ENCODE measurements around the gene THOP1. TPM values are rescaled to one million over a fixed set of nuclear protein-coding genes. Genes with fewer than 3 reads are reported as not detected.

THOP1 gene
- total RNA-seq, 1 donor from 2014 or later = 67.3 TPM

- TF ChIP-seq CTCF (IDR thresholded peaks at IDR 0.05) = no peak
- Histone ChIP-seq H3K4me3 (no peak overlapping the region), H3K27ac (no peak overlapping the region), H3K4me1 (no peaks in the 10 kb centered on the region), H3K36me3 (peaks cover 69 to 91% of the 10 kb centered on the region in 2 donors), H3K27me3 (no peaks in the 10 kb centered on the region), H3K9me3 (no peaks in the 10 kb centered on the region)
- intact Hi-C loops (cut with DNase I) = no loop called here
- no peak for DNase-seq (ENCODE audit: low spot score in 2 of 2)
Measured at GRCh38 chr19:2759362-2759761, 25.9 kb upstream of the THOP1 start.

- Histone ChIP-seq H3K4me1 (no peaks in the 10 kb centered on the region), H3K27me3 (no peaks in the 10 kb centered on the region), H3K27ac (no peak overlapping the region), H3K9me3 (no peaks in the 10 kb centered on the region), H3K36me3 (peaks cover 71 to 91% of the 10 kb centered on the region in 2 donors), H3K4me3 (no peak overlapping the region)
- intact Hi-C loops (cut with DNase I) = no loop called here
- TF ChIP-seq CTCF (IDR thresholded peaks at IDR 0.05) = no peak
- no peak for DNase-seq (ENCODE audit: low spot score in 2 of 2)
Measured at GRCh38 chr19:2759965-2760364, 25.3 kb upstream of the THOP1 start.

GRCh38 chr19:2761309-2761677, 24.0 kb upstream of the THOP1 start:
- Histone ChIP-seq H3K36me3 (peaks cover 70 to 93% of the 10 kb centered on the region in 2 donors), H3K9me3 (no peaks in the 10 kb centered on the region), H3K27me3 (no peaks in the 10 kb centered on the region), H3K27ac (no peak overlapping the region), H3K4me3 (no peak overlapping the region), H3K4me1 (no peaks in the 10 kb centered on the region)
- TF ChIP-seq CTCF (IDR thresholded peaks at IDR 0.05) = no peak
- DNase-seq (ENCODE audit: low spot score in 2 of 2) = no peak
- intact Hi-C loops (cut with DNase I) = no loop called here

- Histone ChIP-seq H3K36me3 (peaks cover 70 to 93% of the 10 kb centered on the region in 2 donors), H3K4me1 (no peaks in the 10 kb centered on the region), H3K4me3 (no peak overlapping the region), H3K27me3 (no peaks in the 10 kb centered on the region), H3K27ac (no peak overlapping the region), H3K9me3 (no peaks in the 10 kb centered on the region)
- DNase-seq (ENCODE audit: low spot score in 2 of 2) = no peak
- intact Hi-C loops (cut with DNase I) = no loop called here
- TF ChIP-seq CTCF (IDR thresholded peaks at IDR 0.05) = no peak
Measured at GRCh38 chr19:2761876-2762782, 23.2 kb upstream of the THOP1 start.

- Histone ChIP-seq H3K27me3 (no peaks in the 10 kb centered on the region), H3K27ac (no peak overlapping the region), H3K4me1 (no peaks in the 10 kb centered on the region), H3K4me3 (no peak overlapping the region), H3K9me3 (no peaks in the 10 kb centered on the region), H3K36me3 (peaks cover 70 to 93% of the 10 kb centered on the region in 2 donors)
- DNase-seq (ENCODE audit: low spot score in 2 of 2) = no peak
- intact Hi-C loops (cut with DNase I) = no loop called here
- no peak for TF ChIP-seq CTCF (IDR thresholded peaks at IDR 0.05)
Measured at GRCh38 chr19:2762783-2763496, 22.4 kb upstream of the THOP1 start.
